Adipocyte (in vitro differentiated cells): Measurements from ENCODE around the gene HDAC7.
A peak's percentile ranks its signal among the peaks of the same experiment; 100 is the strongest.

Experiments used
- DNase-seq: peaks from one replicate; pipeline ENCODE4 v3.0.0-alpha.2; 2015; ENCODE audit warnings: low read depth
- H3K27me3 ChIP-seq: replicated peaks from 2 replicates; pipeline ENCODE4 v1.7.0; 2013; ENCODE audit warnings: mild to moderate bottlenecking, low read length, moderate library complexity; ENCODE audit not compliant: control insufficient read depth, insufficient read depth
- H3K36me3 ChIP-seq: 2 replicates; pipeline ENCODE4 v1.7.0; 2013; ENCODE audit warnings: low read length, mild to moderate bottlenecking, moderate library complexity; ENCODE audit not compliant: control insufficient read depth, insufficient read depth, severe bottlenecking
- H3K4me1 ChIP-seq: 2 replicates; pipeline ENCODE4 v1.7.0; 2013; ENCODE audit warnings: mild to moderate bottlenecking, low read length, moderate library complexity; ENCODE audit not compliant: control insufficient read depth, insufficient read depth
- H3K4me3 ChIP-seq: 2 replicates; pipeline ENCODE4 v1.7.0; 2013; ENCODE audit warnings: mild to moderate bottlenecking, low read length, moderate library complexity
- H3K9ac ChIP-seq: 2 replicates; pipeline ENCODE4 v1.7.0; 2013; ENCODE audit warnings: mild to moderate bottlenecking, low read length, moderate library complexity
- H3K9me3 ChIP-seq: 2 replicates; pipeline ENCODE4 v1.7.0; 2013; ENCODE audit warnings: mild to moderate bottlenecking, low read length, moderate library complexity; ENCODE audit not compliant: control insufficient read depth

HDAC7 gene

DNA sequence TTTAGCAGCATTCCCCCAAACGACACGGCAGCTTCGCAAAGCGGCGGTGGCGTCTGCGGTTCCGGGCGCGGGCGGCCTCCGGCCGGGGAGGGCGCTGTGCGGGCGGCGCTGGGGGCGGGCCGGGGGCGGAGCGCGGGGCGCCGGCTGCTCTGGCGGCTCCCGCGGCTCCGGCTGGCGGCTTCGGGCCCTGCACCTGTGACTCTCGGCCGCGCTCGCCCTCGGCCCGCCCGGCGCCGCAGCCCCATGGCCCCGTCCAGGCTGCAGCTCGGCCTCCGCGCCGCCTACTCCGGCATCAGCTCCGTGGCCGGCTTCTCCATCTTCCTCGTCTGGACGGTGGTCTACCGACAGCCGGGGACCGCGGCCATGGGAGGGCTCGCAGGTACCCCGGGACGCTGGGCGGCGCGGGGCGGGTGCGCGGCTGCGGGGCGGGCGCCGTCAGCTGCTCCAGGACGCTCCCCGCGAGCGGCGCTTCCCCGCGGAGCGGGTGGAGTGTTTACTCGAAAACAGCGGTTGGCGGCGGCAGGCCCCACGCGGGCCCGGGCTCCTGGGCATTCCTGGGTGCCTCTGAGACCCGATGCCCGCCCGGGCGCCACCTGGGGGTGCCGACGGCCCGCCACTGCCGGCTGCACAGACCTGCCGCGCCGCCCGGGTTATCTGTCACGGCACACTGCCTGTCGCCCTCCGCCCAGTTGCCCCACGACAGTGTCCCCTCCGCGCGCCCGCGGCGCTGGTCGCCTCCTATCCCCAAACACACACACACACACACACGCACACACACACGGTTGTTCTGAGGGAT, 46.4 kb downstream of the HDAC7 start, which contains the start of gene SLC48A1:
Gene SLC48A1 (plus strand): TSS at position 177 of the 796 bp plus-strand sequence. CDS start 67 bp downstream, at position 244.
- DNase-seq: peak; percentile 89
- peak within 1 kb of the TSS; percentile 87 for H3K4me3 ChIP-seq
- no peaks in the 10 kb centered on the region for H3K9me3 ChIP-seq
- no peaks in the 10 kb centered on the region for H3K36me3 ChIP-seq
- no peaks in the 10 kb centered on the region for H3K27me3 ChIP-seq
- H3K4me1 ChIP-seq: peaks cover 49% of the 10 kb centered on the region
- peak within 1 kb of the TSS; percentile 86 for H3K9ac ChIP-seq

DNA sequence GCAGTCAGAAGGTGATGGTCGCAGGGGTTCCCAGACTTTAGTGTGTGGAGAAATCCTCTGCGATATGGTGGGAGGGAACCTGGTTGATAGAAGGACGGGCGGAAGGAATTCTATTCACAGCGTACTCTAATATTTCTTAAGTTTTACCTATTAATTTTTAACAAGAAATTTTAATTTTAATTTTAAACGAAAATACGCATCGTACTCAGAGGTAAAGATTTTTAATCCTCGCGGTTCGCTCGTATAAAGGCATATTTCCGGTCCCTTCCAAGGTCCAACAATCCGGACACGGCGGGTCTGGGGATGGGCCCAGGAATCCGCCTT, 47.0 kb downstream of the HDAC7 start:
- DNase-seq: no peak
- no peaks in the 10 kb centered on the region for H3K9me3 ChIP-seq
- no peaks in the 10 kb centered on the region for H3K36me3 ChIP-seq
- no peaks in the 10 kb centered on the region for H3K27me3 ChIP-seq
- peak overlapping the region; percentile 85 for H3K9ac ChIP-seq
- H3K4me3 ChIP-seq: peak overlapping the region; percentile 87
- peaks cover 43% of the 10 kb centered on the region for H3K4me1 ChIP-seq

DNA sequence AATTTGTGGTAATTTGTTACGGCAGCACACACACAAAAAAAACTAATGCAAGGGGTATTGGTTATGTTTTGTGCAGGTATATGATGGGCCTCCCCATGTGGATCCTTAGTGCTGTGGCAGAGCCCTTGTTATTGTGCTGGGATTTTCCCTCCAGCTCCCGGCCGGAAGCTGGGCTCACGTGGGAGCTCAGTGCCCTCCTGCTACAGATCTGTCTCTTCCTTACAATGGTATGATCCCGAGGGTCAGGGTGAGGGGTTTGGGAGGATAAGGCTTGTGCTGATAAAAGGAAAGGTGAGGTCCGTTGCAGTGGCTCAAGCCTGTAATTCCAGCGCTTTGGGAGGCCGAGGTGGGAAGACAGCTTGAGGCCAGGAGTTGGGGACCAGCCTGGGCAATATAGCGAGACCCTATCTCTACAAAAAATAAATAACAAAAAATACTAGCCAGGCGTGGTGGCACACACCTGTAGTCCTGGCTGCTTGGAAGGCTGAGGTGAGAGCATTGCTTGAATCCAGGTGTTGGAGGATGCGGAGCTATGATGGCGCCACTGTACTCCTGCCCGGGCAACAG, 47.5 kb downstream of the HDAC7 start:
- Histone ChIP-seq H3K4me1 (peaks cover 38% of the 10 kb centered on the region), H3K27me3 (no peaks in the 10 kb centered on the region), H3K9ac (peak overlapping the region; percentile 85), H3K4me3 (peak overlapping the region; percentile 87), H3K9me3 (no peaks in the 10 kb centered on the region), H3K36me3 (no peaks in the 10 kb centered on the region)
- no peak for DNase-seq

DNA sequence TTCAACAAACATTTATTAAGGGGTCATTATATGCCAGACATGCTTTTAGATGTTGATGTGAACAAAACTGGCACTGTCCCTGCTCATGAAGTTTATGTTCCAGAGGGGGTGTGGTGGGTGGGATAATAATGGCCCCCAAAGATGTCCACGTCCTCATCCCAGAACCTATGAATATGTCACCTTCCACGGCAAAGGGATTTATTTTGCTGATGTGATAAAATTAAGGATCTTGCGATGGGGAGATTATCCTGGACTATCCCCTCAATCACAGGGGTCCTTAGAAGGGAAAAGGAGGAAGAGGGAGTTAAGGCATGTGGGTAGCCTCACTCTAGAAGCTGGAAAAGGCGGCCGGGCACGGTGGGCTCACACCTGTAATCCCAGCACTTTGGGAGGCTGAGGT, 48.4 kb downstream of the HDAC7 start:
- no peaks in the 10 kb centered on the region for H3K27me3 ChIP-seq
- H3K4me3 ChIP-seq: no peak overlapping the region
- DNase-seq: no peak
- no peak overlapping the region for H3K9ac ChIP-seq
- no peaks in the 10 kb centered on the region for H3K36me3 ChIP-seq
- H3K9me3 ChIP-seq: no peaks in the 10 kb centered on the region
- H3K4me1 ChIP-seq: peaks cover 29% of the 10 kb centered on the region

DNA sequence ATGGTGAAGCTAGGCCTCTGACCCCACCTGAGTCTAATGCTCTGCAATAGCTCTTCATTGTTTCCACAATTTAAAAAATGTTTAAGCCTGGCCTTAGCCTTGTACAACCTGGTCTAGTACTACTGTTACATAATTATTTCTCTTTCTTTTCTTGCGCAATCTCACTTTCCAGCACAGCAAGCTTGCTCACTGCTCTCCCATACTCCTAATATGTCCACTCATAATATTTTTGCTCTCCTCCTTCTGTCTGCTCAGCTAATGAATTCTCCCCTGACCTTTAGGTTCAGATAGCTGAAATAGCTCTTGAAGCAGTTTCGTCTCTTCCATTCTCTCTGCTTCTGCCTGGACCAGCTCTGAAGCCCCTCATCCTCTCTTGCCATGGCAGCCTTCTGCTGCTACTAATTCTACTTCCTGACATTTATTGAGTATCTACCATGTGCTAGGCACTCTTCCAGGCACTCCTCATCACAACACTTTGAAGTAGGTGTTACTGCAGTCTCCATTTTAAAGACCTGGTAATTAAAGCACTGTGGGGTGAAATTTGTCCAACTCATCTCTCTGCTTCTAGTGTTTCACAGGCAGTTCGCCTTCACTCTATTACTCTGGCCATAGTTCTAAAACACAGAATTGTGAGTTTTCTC, 49.5 kb downstream of the HDAC7 start:
- peak; percentile 78 for DNase-seq
- no peak overlapping the region for H3K9ac ChIP-seq
- no peaks in the 10 kb centered on the region for H3K27me3 ChIP-seq
- no peaks in the 10 kb centered on the region for H3K36me3 ChIP-seq
- H3K4me1 ChIP-seq: peaks cover 29% of the 10 kb centered on the region
- H3K9me3 ChIP-seq: no peaks in the 10 kb centered on the region
- no peak overlapping the region for H3K4me3 ChIP-seq

DNA sequence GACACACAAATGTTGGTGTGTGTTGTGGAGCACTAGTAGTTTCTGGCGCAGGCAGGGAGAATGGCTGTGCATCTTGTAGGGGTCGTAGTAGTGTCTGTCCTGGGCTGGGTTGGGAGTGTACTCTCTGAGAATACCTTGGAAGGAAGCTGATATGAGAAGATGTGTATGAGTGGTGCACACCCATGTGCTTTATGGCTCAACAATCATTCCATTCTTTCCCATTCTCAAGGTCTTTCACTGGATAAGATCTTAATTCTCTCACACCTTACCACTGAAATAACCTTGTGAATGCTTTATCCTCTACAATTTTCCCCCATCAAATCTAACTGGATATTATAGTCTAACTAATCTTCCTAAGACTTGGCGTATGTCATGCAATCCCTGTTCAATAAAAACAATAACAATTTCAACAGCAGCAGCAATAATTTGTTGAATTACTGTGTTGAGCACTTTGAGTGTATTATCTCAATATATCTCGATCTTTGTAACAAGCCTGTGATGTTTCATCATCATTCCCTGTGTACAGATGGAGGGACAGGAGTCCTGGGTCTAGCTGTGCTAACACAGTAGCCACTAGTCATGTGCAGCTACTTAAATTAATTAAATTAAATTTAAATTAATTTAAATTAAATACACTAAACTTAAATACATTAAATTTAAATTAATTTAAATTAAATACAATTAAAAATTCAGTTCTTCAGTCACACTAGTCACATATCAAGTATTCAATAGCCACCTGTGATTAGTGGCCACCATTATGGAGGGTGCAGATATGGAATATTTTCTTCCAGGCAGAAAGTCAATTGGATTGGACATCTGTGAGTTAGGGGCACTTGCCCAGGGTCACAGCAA, 50.2 kb downstream of the HDAC7 start:
- peaks cover 23% of the 10 kb centered on the region for H3K4me1 ChIP-seq
- no peaks in the 10 kb centered on the region for H3K36me3 ChIP-seq
- DNase-seq: no peak
- H3K4me3 ChIP-seq: no peak overlapping the region
- no peak overlapping the region for H3K9ac ChIP-seq
- H3K27me3 ChIP-seq: no peaks in the 10 kb centered on the region
- no peaks in the 10 kb centered on the region for H3K9me3 ChIP-seq

DNA sequence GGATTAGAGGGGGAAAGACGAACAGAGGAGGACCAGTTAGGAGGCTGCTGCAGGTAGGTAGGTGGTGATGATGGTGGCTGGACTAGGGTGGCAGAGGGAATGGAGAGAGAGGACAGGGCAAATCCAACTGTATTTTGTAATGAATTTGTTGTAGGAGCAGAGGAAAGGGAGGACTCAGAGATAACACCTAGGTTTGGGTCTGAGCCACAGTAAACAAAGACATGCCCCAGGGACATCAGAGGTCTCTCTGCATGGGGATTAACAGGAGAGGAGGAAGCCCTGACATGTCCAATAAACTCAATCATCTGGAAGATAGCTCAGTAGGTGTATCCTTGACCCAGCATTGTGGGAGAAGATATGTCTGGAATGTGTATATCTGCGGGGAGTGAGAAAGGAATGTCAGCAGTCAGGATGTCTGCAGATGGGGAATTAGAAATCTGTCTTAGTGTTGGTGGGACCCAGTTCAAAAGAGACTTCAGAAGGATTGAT, 51.3 kb downstream of the HDAC7 start:
- H3K4me3 ChIP-seq: no peak overlapping the region
- peaks cover 16% of the 10 kb centered on the region for H3K4me1 ChIP-seq
- H3K9ac ChIP-seq: no peak overlapping the region
- H3K27me3 ChIP-seq: no peaks in the 10 kb centered on the region
- no peaks in the 10 kb centered on the region for H3K36me3 ChIP-seq
- DNase-seq: no peak
- no peaks in the 10 kb centered on the region for H3K9me3 ChIP-seq

DNA sequence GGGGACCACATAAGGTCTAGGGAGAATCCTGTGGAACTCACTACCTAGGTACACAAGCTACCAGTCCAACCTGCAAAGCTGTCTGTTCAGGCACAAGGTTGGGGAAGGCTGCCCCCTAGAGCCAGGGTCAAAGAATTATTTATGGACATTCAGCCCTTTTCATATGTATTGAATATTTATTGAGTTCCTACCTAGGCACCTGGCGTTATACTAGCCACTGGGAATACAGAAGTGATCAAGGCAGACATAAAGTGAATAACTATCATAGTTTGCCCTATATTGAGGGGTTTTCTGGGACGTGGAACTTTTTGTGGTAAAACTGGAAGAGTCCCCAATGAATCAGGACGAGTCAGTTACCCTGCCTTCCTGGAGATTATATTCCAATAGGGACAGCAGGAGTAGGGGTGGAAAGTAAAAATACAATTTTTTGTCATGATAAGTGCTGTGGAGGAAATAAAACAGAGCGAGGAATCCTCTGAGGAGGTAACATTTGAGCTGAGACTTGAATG, 52.4 kb downstream of the HDAC7 start:
- Histone ChIP-seq H3K4me3 (no peak overlapping the region), H3K27me3 (no peaks in the 10 kb centered on the region), H3K4me1 (peaks cover 16% of the 10 kb centered on the region), H3K9ac (no peak overlapping the region), H3K36me3 (no peaks in the 10 kb centered on the region), H3K9me3 (no peaks in the 10 kb centered on the region)
- DNase-seq: no peak

DNA sequence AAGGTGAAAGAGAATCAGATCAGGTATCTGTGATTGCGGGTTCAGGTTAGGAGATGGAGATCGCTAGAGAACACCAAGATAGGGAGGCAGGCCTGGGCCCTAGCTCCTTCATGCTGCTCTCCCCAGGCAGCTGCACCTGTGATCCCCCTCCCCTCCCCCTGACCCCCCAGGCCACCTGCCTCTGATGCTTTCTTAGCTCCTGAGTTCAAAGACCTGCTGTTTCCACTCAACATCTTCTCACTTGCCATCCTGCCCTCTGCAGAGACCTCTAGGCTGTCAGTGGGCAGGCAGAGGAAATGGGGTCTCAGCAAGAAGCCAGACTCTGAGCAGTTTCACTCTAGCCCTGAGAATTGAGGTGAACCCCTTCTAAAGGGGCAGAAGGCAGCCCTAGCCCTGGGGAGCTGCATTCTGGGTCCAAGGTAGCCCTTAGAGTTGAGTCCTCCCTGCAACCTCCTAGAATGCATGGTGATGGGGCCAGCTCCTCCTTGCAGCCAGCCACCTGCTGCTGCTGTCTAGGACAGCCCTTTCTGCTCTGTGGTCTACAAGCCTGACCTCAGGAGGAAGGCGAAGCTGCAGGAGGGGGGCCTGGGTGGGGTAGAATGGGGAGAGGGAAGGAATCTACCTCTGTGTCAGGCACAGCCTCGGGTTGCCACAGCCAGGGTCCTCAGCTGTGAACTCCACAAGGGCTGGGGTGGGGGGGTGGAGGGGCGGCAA, 53.0 kb downstream of the HDAC7 start:
- no peaks in the 10 kb centered on the region for H3K9me3 ChIP-seq

DNA sequence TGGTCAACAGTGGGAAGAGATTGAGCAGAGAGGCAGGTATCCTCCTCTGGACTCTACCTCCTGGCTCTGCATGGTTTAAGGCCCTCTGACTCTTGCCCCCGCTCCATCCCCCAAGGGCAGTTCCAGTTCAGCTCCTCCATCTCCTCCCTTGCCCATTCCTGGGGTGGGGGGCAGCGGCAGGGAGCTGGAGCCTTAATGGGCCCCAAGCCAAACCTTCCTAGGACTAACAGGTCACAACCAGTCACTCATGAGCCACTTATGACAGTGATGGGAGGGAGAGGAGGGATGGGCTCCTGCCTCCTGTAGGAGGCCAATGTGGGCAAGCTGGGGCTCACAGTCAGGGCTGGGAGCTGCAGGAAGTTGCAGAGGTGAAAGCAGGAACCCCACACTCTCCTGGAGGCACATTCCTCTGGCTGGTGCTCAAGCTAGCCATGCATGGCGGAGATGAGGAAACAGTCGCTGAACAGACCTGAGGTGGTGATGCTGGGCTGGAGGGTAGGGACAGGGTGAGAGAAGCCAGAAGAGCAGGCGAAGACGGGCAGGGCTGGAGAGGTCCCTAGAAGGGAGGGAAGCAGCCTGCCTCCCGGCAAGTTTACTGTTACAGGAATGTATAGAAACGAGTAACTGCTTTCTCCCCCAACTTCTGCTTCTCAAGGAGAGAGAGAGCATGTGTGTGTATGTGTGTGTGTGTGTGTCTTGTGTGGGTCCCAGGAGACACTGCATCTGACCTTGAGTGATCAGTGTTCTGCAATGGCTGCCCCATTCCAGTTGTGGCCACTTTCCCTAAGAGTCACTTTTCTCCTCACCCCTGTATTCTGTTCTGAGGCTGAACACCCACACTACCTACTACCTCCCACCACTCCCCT, 56.0 kb downstream of the HDAC7 start:
- no peak for DNase-seq
- Histone ChIP-seq H3K4me3 (no peak overlapping the region), H3K27me3 (no peaks in the 10 kb centered on the region), H3K9me3 (no peaks in the 10 kb centered on the region), H3K4me1 (peaks cover 19% of the 10 kb centered on the region), H3K36me3 (no peaks in the 10 kb centered on the region), H3K9ac (no peak overlapping the region)

More for the DNA sequence above, 53.0 kb downstream of the HDAC7 start:
- Histone ChIP-seq H3K9ac (no peak overlapping the region), H3K4me1 (peaks cover 16% of the 10 kb centered on the region), H3K4me3 (no peak overlapping the region), H3K36me3 (no peaks in the 10 kb centered on the region), H3K27me3 (no peaks in the 10 kb centered on the region)
- DNase-seq: no peak
